Tibial nerve (tissue), 4 donors: ENCODE measurements around the gene ALOXE3. TPM values are rescaled to one million over a fixed set of nuclear protein-coding genes. Genes with fewer than 3 reads are reported as not detected.

Experiments used
- DNase-seq, 2 donors: peaks; one replicate each; pipeline ENCODE4 v3.0.0-alpha.2; 2019; ENCODE audit warnings: low spot score in 2 of 2
- H3K27ac ChIP-seq, 4 donors: fragments of 200-600 bp; sonication (generic) in 3 of 4; one replicate each; pipeline ENCODE4 v1.5.1; 2017 to 2019; ENCODE audit warnings: mild to moderate bottlenecking in 1 of 4
- H3K27me3 ChIP-seq, 2 donors: fragments of 200-600 bp; sonication (generic) in 1 of 2; one replicate each; pipeline versions ENCODE4 v1.5.1 to v1.6.0; 2017 to 2019
- H3K36me3 ChIP-seq, 3 donors: fragments of 200-600 bp; sonication (generic); one replicate each; pipeline ENCODE4 v1.5.1; 2018 to 2019
- H3K4me1 ChIP-seq, 4 donors: fragments of 200-600 bp; sonication (generic) in 3 of 4; one replicate each; pipeline ENCODE4 v1.5.1; 2017 to 2019
- H3K4me3 ChIP-seq, 4 donors: fragments of 200-600 bp; sonication (generic) in 3 of 4; one replicate each; pipeline ENCODE4 v1.5.1; 2017 to 2019; ENCODE audit warnings: mild to moderate bottlenecking in 1 of 4, moderate library complexity in 1 of 4
- H3K9me3 ChIP-seq, 4 donors: fragments of 200-600 bp; sonication (generic) in 3 of 4; one replicate each; pipeline ENCODE4 v1.5.1; 2017 to 2019
- CTCF ChIP-seq, 5 experiments: fragments of 200-600 bp in 3 of 5; fragments of 450-650 bp in 2 of 5; sonication (generic) in 3 of 5; IDR thresholded peaks; one replicate each; pipeline ENCODE4 v1.5.1; 2016 to 2019; ENCODE audit warnings: antibody characterized with exemption in 5 of 5, mild to moderate bottlenecking in 3 of 5, moderate library complexity in 2 of 5
- EP300 ChIP-seq, 2 donors: sonication (generic); formaldehyde crosslinking; IDR thresholded peaks; one replicate each; pipeline ENCODE4 v1.6.1; 2017; ENCODE audit warnings: antibody characterized with exemption in 2 of 2, mild to moderate bottlenecking in 1 of 2
- POLR2A ChIP-seq, 2 donors: fragments of 450-650 bp; IDR thresholded peaks; one replicate each; pipeline ENCODE4 v1.6.1; 2017; ENCODE audit warnings: antibody characterized with exemption in 2 of 2, mild to moderate bottlenecking in 2 of 2, moderate library complexity in 2 of 2
- WGBS, 2 donors: methylation state at CpG; one replicate each; pipeline ENCODE4 v1.1.5; 2018; 5-methylcytosine and 5-hydroxymethylcytosine counted together
- total RNA-seq, 4 donors: library from RNA; depleted of rRNA; stranded (reverse); fragments of >200 nt; gene quantifications; one replicate each; pipeline ENCODE4 v1.1.0, GENCODE V29; 2016

ALOXE3 gene
- total RNA-seq, 4 donors from 2014 or later, result not detected

GRCh38 chr17:8124350-8125153, 6.2 kb upstream of the ALOXE3 start:
- TF ChIP-seq CTCF (IDR thresholded peaks at IDR 0.05) (no peak), EP300 (IDR thresholded peaks at IDR 0.05) (no peak), POLR2A (IDR thresholded peaks at IDR 0.05) (no peak)
- H3K27me3 ChIP-seq, result no peaks in the 10 kb centered on the region
- peak overlapping the region; percentile 54 to 86 (median 60) for H3K4me3 ChIP-seq
- DNase-seq, result peak in 1 of 2 donors; percentile 10
- peak overlapping the region; percentile 25 to 94 (median 64) for H3K27ac ChIP-seq
- WGBS, 2 donors, result 4% methylated on average over 24 of the region's 24 CpGs
- peaks cover 4 to 70% (median 51%) of the 10 kb centered on the region in 4 donors for H3K4me1 ChIP-seq
- H3K36me3 ChIP-seq, result no peaks in the 10 kb centered on the region
- H3K9me3 ChIP-seq, result no peaks in the 10 kb centered on the region

- no peaks in the 10 kb centered on the region for H3K27me3 ChIP-seq
- H3K27ac ChIP-seq, result peak within 1 kb of the TSS; percentile 38 to 94 (median 74)
- H3K9me3 ChIP-seq, result no peaks in the 10 kb centered on the region
- H3K36me3 ChIP-seq, result no peaks in the 10 kb centered on the region
- no peak for TF ChIP-seq EP300 (IDR thresholded peaks at IDR 0.05)
- TF ChIP-seq POLR2A (IDR thresholded peaks at IDR 0.05), result no peak
- TF ChIP-seq CTCF (IDR thresholded peaks at IDR 0.05), result no peak
- DNase-seq, result peak in 1 of 2 donors; percentile 44
- H3K4me3 ChIP-seq, result peak within 1 kb of the TSS; percentile 54 to 86 (median 60)
- WGBS, 2 donors, result 1% methylated on average over 29 of the region's 29 CpGs
- peaks cover 4 to 70% (median 51%) of the 10 kb centered on the region in 4 donors for H3K4me1 ChIP-seq
These were observed 5.5 kb upstream of the ALOXE3 start, which contains the start of gene HES7 for GRCh38 chr17:8123695-8124349. HES7 (minus strand) TSS chr17:8124106; CDS start chr17:8124084, 22 bp downstream.

GRCh38 chr17:8122924-8123694, 4.8 kb upstream of the ALOXE3 start:
- peak in 1 of 2 donors; percentile 13 for DNase-seq
- TF ChIP-seq CTCF (IDR thresholded peaks at IDR 0.05) (no peak), EP300 (IDR thresholded peaks at IDR 0.05) (peak in 1 of 2 donors; percentile 6), POLR2A (IDR thresholded peaks at IDR 0.05) (no peak)
- peak overlapping the region; percentile 16 to 94 (median 74) for H3K27ac ChIP-seq

GRCh38 chr17:8122422-8122923, 4.2 kb upstream of the ALOXE3 start:
- peak overlapping the region; percentile 54 to 86 (median 60) for H3K4me3 ChIP-seq
- peaks cover 4 to 79% (median 61%) of the 10 kb centered on the region in 4 donors for H3K4me1 ChIP-seq
- 1% methylated on average over 29 of the region's 29 CpGs for WGBS, 2 donors
- peak in 1 of 2 donors; percentile 43 for DNase-seq
- no peaks in the 10 kb centered on the region for H3K27me3 ChIP-seq
- peak overlapping the region; percentile 16 to 94 (median 74) for H3K27ac ChIP-seq
- no peaks in the 10 kb centered on the region for H3K9me3 ChIP-seq
- H3K36me3 ChIP-seq, result no peaks in the 10 kb centered on the region
- no peak for TF ChIP-seq CTCF (IDR thresholded peaks at IDR 0.05)
- no peak for TF ChIP-seq POLR2A (IDR thresholded peaks at IDR 0.05)
- TF ChIP-seq EP300 (IDR thresholded peaks at IDR 0.05), result no peak

More at GRCh38 chr17:8122924-8123694, 4.8 kb upstream of the ALOXE3 start:
- H3K4me3 ChIP-seq, result peak overlapping the region; percentile 54 to 86 (median 60)
- no peaks in the 10 kb centered on the region for H3K27me3 ChIP-seq
- H3K9me3 ChIP-seq, result no peaks in the 10 kb centered on the region
- 1% methylated on average over 39 to 55 of the region's 55 CpGs for WGBS, 2 donors
- peaks cover 4 to 75% (median 55%) of the 10 kb centered on the region in 4 donors for H3K4me1 ChIP-seq
- H3K36me3 ChIP-seq, result no peaks in the 10 kb centered on the region
